Erythroblast (primary cell): ENCODE data around the gene ATP11C.

ENCODE experiments used
- GATA1 ChIP-seq: IDR thresholded peaks from 2 replicates; pipeline ENCODE4 v1.6.1; 2011; ENCODE audit warnings: low read depth, mild to moderate bottlenecking, control low read depth, low read length, moderate library complexity
- POLR2A ChIP-seq: IDR thresholded peaks from 2 replicates; pipeline ENCODE4 v1.6.1; 2011; ENCODE audit warnings: mild to moderate bottlenecking, low read length

DNA sequence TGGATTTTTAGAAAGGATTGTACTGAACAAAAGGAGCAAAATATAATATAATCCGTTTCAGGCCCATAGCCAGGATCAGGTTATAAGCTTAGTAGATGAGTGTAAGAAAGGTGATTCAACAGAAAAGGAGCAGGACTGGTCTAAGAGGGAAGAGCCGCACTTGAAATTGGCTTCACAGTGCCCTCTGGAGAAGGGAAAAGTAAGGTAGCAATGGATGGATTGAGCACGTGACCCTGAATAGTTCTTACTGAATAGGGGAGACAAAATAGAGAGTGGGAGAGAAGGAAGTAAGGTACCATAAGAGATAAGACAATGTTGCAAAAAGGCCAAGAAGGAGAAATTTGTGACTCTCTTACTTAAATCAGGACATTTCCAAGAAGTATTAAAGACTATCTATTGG lies 16.9 kb upstream of the ATP11C start:
- TF ChIP-seq POLR2A (no peak), GATA1 (no peak)
